ENCODE results near the gene ICAM2. TPM values are rescaled to one million over a fixed set of nuclear protein-coding genes. Genes with fewer than 3 reads are reported as not detected.

ICAM2 gene
- total RNA-seq, 4 donors from 2014 or later, result 6.4 to 24.3 (median 9.3) TPM; not detected in 1

DNA sequence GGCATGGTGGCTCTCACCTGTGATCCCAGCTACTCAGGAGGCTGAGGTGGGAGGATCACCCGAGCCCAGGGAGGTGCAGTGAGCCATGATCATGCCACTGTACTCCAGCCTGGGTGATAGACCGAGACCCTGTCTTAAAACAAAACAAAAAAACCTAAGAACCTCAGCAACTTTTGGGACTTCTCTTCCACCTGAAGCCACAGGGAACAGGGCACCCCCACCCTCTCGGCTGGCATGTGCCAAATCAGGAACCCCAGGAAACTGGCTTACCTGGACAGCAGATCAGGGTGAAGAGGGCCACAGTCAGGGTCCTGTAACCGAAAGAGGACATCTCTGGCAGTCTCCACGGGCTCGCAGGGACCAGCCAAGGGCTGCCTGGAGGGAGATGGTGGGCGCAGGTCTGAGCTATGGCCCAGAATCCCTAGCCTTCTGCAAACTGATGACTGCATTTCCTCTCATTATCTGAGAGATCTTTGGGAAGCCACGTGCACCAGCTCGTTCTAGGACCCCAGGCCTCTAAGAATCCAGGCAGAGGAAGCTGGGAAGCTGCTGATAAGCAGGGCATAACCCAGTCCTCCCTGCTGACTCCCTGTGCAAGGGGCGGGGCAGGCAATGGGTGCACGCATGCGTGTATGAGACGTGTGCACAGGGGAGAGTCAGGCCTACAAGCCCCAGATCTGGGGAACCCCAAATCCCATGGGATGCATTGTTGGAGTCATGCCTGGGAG, 13.9 kb downstream of the ICAM2 start:
- no peaks in the 10 kb centered on the region for H3K27me3 ChIP-seq
- H3K4me1 ChIP-seq, result peaks cover 7 to 32% (median 11%) of the 10 kb centered on the region in 4 donors
- peak overlapping the region; percentile 2 to 46 (median 22) for H3K27ac ChIP-seq
- H3K4me3 ChIP-seq, result no peak overlapping the region
- H3K9me3 ChIP-seq, result no peaks in the 10 kb centered on the region
- no peak for DNase-seq
- no peaks in the 10 kb centered on the region for H3K36me3 ChIP-seq
- in situ Hi-C loops (cut with MboI; ENCODE audit: low pct_ligation_motif_present in 1 of 4, low pct_unique_long_range_greater_than_20kb in 1 of 4, low sequenced_read_pairs in 3 of 4), result loop anchor here in 1 of 4 donors (25.0 kb wide), 1 partner anchor 94 kb away; the partner anchor contains the start of genes CSHL1 and GH1
- intact Hi-C loops (cut with DNase I; ENCODE audit: low total_unique reads), result no loop called here
- WGBS, 2 donors (ENCODE audit: low coverage in 1 of 2), result 31 to 83% methylated on average over 2 to 13 of the region's 13 CpGs
- TF ChIP-seq, protein P1, sequence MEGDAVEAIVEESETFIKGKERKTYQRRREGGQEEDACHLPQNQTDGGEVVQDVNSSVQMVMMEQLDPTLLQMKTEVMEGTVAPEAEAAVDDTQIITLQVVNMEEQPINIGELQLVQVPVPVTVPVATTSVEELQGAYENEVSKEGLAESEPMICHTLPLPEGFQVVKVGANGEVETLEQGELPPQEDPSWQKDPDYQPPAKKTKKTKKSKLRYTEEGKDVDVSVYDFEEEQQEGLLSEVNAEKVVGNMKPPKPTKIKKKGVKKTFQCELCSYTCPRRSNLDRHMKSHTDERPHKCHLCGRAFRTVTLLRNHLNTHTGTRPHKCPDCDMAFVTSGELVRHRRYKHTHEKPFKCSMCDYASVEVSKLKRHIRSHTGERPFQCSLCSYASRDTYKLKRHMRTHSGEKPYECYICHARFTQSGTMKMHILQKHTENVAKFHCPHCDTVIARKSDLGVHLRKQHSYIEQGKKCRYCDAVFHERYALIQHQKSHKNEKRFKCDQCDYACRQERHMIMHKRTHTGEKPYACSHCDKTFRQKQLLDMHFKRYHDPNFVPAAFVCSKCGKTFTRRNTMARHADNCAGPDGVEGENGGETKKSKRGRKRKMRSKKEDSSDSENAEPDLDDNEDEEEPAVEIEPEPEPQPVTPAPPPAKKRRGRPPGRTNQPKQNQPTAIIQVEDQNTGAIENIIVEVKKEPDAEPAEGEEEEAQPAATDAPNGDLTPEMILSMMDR (IDR thresholded peaks at IDR 0.05), result no peak
- peak in 2 of 3 donors; percentile 6 to 43 for TF ChIP-seq POLR2AphosphoS5 (IDR thresholded peaks at IDR 0.05)

DNA sequence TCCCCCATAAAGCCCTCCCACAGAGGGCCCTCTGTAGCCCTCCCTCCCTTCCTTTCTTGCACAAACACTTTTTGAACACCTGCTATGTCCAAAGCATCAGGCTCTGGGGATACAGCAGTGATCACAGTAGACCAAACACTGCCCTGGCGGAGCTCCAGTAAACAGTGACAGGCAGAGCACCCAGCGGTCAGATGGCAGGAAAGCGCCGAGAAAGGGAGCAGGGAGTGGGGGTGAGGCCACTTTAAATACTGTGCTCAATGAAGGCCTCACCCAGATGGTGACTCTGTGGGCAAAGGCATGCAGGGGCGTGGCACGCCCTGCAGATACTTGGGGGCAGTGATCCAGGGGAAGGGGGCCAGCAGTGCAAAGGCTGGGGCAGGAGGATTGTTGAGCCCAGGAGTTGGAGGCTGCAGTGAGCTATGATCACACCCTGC, 14.7 kb downstream of the ICAM2 start:
- H3K36me3 ChIP-seq, result no peaks in the 10 kb centered on the region
- H3K9me3 ChIP-seq, result no peaks in the 10 kb centered on the region
- peak overlapping the region in 3 of 4 donors; percentile 2 to 25 (median 18) for H3K27ac ChIP-seq
- DNase-seq, result peak; percentile 33
- TF ChIP-seq EP300 (IDR thresholded peaks at IDR 0.05; ENCODE audit: low read depth) (no peak), POLR2A (IDR thresholded peaks at IDR 0.05) (no peak), POLR2AphosphoS5 (IDR thresholded peaks at IDR 0.05) (no peak)
- TF ChIP-seq, protein P1 (IDR thresholded peaks at IDR 0.05), result no peak
- H3K4me3 ChIP-seq, result no peak overlapping the region
- in situ Hi-C loops (cut with MboI; ENCODE audit: low pct_ligation_motif_present in 1 of 4, low pct_unique_long_range_greater_than_20kb in 1 of 4, low sequenced_read_pairs in 3 of 4), result loop anchor here in 1 of 4 donors (25.0 kb wide), 1 partner anchor 93 kb away; the partner anchor contains the start of genes CSHL1 and GH1
- no peaks in the 10 kb centered on the region for H3K27me3 ChIP-seq
- peaks cover 7 to 32% (median 11%) of the 10 kb centered on the region in 4 donors for H3K4me1 ChIP-seq
- WGBS, 2 donors (ENCODE audit: low coverage in 1 of 2), result 34% methylated on average over 6 of the region's 6 CpGs; no CpG with 5 or more reads in 1 of the 2 donors
- intact Hi-C loops (cut with DNase I; ENCODE audit: low total_unique reads), result no loop called here

DNA sequence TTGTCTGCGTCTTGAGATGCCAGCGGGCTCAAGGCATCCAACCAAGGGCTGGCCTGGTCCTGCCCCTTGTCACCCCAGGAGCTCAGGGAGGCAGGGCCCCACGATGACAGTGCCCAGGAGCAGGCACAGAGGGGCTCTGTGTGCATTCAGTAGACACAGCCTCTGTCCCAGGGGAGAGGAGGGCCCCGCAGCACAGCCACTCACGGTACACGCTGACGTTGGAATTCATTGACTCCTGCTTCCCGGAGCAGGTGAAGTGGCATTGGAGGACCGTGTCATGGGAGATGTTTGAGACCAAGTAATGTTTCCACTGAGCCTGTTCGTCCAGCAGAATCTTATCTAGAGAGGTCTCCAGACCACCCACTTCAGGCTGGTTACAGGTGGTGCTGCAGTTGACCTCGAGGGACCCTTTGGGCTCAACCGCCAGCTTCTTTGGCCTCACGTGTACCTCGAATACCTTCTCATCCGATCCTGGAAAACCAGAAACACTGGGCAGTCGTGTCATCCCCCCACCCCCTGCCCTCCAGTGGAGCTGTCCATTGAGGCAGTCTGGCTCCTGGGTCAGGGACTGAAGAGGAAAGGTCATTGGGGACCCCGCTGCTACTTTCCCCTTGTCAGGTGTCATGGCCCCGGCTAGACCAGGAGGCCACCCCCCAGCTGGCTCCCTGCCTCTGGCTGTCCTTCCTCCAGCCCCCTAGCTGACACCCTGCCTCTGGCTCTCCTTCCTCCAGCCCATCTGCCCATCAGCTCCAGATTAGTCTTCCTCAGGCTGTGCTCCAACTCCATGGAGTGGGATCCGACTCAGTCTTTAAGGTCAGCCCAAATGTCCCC, 15.3 kb downstream of the ICAM2 start:
- Histone ChIP-seq H3K9me3 (no peaks in the 10 kb centered on the region), H3K36me3 (no peaks in the 10 kb centered on the region), H3K4me1 (peaks cover 7 to 32% (median 11%) of the 10 kb centered on the region in 4 donors), H3K4me3 (no peak overlapping the region), H3K27me3 (no peaks in the 10 kb centered on the region), H3K27ac (peak overlapping the region in 1 of 4 donors; percentile 2)
- DNase-seq, result no peak
- in situ Hi-C loops (cut with MboI; ENCODE audit: low pct_ligation_motif_present in 1 of 4, low pct_unique_long_range_greater_than_20kb in 1 of 4, low sequenced_read_pairs in 3 of 4) (loop anchor here in 1 of 4 donors (25.0 kb wide), 1 partner anchor 93 kb away; the partner anchor contains the start of genes CSHL1 and GH1), intact Hi-C loops (cut with DNase I; ENCODE audit: low total_unique reads) (no loop called here)
- WGBS, 2 donors (ENCODE audit: low coverage in 1 of 2), result 83% methylated on average over 18 of the region's 19 CpGs; no CpG with 5 or more reads in 1 of the 2 donors
- TF ChIP-seq EP300 (IDR thresholded peaks at IDR 0.05; ENCODE audit: low read depth) (no peak), POLR2A (IDR thresholded peaks at IDR 0.05) (no peak), POLR2AphosphoS5 (IDR thresholded peaks at IDR 0.05) (no peak)
- TF ChIP-seq, protein P1 (IDR thresholded peaks at IDR 0.05), result no peak
